DMS79 treated with DMSO at 0.1 percent for 48 hours (cell line): ENCODE results near the gene ANKRD44.

Experiments used
- DNase-seq: peaks from one replicate; lab custom pipeline; 2025; lab: John Stamatoyannopoulos, UW

ANKRD44 gene

DNA sequence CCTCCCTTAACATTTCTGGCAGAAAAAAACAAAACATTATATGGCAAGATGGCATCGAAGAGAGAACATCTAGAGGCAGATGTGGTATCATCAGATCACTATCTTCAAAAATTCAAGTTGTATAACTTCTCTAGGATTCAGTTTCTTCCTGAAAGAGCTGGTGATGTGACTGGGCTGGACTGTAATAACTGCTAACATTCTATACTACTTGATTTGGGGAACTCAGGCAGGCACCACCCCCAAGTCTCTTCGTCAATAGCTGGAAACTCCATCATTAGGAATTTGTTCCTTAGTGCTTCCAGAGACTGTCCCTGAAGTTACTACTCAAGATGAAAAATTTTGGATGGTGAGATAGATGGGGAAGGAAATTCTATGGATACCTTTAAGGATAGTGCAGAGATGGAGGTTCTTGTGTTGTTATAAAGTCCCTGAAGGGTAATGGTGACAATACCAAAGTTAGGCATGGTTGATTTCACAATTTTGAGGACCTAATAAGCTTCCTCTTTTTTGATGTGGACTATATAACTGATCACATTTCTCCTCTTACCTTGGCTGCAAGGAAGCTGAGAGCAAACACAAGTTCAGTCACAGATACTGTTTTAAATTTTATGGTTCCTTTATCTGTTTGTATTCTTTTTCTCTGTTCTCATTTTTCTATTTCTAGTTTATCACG lies 324.9 kb downstream of the ANKRD44 start:
- DNase-seq = no peak

DNA sequence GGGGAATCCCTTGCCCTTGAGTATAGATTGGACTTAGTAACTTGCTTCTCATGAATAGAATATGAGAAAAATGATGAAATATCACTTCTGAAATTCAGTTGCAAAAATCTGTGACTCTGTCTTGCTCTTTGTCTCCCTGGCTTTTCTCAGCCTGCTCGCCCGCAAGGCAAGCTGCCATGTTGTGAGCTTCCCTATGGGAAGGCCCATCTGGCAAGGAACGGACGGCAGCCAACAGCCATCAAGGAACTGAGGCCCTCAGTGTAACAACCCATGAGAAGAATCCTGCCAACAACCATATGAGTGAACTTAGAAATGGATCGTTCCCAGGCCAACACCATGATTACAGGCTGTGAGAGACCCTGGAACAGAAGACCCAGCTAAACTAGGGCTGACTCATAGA lies 325.7 kb downstream of the ANKRD44 start:
- DNase-seq = no peak

DNA sequence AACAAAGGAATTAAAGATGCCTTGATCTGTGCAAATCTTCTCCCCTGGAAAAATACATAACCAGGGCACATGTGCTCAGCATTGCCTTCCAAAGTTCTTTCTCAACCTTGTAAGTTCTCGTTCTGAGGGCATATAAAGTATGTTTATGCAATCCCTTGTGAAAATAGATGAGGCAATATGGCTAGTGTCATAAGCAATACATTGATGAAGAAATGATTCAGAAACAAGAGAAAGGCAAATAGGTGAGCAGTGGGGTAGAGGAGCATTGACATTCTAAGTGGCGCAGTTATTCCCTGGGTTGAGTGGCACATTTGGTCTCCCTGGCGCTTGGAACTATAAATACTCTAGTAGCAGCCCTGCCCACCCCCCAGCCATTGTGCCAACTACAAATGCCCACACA lies 326.6 kb downstream of the ANKRD44 start:
- no peak for DNase-seq

DNA sequence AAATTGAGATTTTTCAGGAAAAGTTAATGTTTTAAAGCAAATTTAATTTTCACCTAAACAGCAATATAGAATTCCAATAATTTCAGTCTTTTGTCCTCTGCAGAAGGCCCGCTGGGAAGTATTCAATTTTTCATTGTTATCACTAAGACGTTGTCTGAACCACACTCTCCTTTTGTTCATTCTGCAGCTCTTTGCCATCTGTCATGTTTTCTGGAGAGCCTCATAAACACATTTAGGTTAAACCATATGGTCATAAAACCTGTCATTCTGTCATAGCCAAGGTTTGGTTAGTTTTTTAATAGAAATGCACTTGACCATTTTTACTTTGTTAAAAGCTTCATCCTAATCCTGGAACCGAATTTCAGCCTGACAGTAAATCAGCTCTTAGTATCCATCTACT lies 330.1 kb downstream of the ANKRD44 start:
- DNase-seq = peak; percentile 37

DNA sequence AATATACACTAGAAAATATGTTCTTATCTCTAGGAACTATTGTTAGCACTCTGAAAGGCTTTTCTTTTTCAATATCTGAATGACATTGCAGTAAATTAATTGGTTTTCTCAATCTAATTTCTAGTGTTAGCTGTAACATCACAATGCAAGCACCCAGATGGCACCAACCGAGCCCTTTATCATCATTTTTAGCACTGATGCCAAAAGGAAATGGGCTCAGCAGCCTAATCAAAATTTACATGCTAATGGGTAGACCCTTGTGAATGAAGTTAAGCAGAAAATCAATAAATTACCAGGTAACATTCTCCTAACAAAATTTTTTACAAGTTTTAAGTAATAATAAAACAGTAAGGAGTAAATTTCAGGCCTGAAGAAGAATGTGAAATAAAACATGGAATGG lies 330.6 kb downstream of the ANKRD44 start:
- no peak for DNase-seq

DNA sequence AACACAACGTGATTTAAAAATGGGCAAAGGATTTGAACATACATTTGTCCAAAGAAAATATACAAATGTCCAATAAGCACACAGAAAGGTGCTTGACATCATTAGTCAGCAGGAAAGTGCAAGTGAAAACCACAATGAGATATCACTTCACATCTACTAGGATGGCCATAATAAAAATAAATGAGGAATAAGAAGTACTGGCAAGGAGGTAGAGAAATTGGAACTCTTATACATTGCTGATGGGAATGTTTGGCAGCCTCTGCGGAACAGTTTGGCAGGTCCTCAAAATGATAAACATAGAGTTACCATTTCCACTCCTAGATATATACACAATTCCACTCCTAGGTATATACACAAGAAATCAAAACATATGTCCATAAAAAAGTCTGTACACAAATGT lies 333.1 kb downstream of the ANKRD44 start:
- no peak for DNase-seq

DNA sequence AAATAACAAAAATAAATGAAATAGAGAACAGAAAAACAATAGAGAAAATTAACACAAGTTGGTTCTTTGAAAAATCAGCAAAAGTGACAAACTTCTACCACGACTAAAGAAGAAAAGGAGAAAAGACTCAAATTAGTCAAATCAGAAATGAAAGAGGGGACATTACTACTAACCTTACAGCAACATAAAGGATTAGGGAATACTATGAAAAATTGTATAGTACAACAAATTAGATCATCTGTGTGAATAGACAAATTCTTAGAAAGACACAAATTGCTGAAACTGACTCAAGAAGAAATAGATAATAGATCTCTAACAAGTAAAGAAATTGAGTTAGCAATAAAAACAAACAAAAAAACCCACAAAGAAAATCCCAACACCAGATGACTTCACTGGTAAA lies 335.6 kb downstream of the ANKRD44 start:
- no peak for DNase-seq

DNA sequence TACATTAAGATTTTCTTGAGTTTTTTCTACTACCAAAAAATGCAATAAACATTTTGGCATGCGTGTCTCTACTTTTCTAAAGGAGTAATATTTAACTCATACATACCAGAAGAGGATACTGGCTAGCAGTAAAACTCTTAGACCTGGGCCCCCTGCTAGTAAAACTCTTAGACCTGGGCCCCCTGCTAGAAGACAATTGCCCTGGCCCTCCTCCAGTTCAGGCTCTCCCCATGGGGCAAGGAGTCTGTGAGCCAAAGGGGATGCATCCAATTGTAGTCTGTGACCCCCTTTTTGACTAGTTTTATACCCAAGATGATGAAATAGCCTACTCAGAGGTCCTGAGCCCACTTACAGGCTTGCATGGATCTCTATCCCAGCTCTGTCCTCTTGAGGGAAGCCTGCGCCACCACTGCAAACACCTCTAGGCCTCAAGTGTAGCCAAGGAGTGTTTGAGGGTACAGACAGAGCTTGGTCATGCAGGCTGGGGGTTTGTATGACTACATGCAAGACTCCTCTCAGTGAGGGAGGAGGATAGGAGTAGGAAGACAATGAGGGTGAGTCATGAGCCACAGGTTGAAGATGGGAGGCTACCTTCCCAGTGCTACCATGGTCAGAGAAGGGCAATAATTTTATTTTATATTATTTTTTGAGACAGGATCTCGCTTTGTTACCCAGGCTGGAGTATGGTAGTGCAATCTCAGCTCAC lies 338.9 kb downstream of the ANKRD44 start:
- no peak for DNase-seq

DNA sequence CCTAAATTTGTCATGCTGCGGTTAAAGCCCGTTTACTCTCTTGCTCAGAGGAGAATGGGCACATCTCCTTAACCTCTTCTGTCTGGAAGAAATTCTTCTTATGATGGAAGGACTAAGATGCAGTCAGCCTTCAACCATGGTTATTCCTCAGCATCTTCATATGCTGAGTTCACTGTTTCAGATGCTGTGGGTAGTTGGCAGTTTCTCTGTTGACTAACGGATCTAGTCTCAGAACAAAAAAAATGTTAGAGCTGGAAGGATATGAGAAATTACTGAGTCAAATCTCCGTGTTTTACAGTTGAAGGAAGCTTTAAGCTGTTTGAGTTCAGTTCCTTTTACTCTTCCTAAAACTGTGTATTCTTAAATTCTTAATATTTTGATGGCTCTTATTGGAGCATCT lies 340.5 kb downstream of the ANKRD44 start:
- DNase-seq = no peak

DNA sequence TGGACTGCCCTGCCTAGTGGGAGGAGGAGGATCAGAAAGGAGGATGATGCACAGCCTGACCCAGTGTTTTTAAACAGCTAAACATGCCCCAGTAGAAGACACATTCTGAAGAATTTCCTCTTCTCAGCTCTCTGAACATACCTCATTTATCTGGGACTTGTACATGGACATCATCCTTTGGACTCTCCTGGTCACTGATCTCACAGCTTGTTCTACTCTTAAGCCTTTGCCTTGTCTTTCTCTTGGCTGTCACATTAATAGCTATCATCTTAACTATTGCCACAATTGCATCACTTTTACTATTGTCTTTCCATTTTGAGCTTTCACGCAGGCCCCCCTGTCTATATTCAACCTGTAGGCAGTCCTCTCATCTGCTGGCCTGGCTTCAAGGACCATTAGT lies 342.1 kb downstream of the ANKRD44 start:
- no peak for DNase-seq

DNA sequence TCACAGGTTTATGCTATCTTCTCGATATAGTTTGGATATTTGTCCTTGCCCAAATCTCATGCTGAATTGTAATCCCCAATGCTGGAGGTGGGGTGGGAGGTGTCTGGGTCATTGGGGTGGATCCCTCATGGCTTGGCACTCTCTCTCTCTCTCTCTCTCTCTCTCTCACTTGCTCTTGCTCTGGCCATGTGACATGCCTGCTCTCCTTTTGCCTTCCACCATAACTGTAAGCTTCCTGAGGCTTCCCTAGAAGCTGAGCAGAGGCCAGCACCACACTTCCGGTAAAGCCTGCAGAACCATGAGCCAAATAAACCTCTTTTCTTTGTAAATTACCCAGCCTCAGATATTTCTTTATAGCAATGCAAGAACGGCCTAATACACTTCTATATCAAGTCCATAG lies 342.8 kb downstream of the ANKRD44 start:
- no peak for DNase-seq

DNA sequence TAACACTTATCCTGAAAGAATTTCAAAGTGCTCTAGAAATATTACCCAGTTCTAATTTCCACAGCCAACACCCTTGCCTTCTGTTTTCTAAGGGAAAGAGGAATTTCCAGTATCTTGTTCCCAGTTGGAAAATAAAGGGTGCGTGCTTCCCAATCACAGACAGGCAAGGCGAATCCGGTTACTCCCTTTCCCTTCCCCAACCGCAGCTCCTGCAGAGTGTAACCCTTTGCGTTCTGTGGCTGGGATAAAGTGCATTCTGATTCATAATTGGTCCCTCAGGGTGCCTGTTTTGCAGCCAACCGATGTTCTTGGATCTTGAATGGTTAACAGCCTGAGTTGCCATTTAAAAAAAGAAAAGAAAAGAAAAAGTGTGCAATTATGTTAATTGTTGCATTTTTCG lies 343.5 kb downstream of the ANKRD44 start:
- no peak for DNase-seq

DNA sequence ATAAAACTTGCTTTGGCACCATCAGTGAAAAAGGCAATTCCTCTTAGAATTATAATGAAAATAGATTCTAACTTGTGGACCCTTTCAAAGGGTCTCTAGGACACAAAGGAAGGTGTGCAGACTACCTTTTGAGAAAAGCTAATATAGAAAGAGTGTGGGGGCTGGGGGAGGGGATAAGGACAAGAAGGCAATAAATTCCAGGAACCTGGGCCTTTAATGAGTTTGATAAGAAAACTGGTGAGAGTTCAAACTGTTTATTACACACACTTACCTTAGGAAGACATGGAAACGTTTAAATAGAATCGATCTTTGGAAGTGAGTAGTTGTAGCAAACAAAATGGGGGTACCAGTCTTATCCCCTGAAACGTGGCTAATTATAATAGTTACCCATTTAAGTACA lies 344.5 kb downstream of the ANKRD44 start:
- no peak for DNase-seq

DNA sequence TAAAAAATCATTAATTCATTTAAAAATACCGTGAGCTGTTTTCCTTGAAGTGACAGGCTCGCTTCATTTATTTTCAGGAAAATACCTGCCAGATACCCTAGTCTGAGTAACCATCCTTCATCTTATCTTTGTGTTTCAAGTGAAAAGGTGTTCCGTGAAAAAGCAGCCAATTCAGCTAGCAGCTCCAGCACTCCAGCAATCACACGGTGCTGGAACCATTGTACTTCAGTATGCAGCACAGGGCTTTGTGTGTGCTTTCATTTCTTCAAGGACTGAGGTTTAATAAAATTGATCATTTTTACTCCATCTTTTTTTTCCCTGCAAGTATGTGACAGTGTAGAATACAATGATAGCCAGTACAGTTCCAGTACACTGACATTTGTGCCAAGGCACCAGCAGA lies 344.9 kb downstream of the ANKRD44 start:
- no peak for DNase-seq

DNA sequence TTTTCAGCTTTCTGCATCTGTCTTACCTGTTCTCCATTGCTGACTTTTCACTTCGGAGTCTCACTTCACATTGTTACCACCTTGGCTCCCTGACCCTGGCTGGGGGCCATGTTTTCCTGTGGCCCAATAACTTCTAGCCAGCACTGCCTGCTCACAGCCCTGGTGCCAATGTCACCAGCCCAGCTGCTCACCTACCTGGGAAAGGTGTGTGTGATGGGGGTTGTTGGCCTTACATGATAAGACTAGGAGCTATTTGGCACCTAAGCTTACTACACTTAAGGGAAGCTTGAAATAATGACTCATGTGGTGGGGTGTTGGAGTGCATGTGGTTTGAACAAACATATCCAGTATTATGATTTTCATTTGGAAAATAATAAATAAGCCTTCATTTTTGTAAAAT lies 346.6 kb downstream of the ANKRD44 start:
- no peak for DNase-seq

DNA sequence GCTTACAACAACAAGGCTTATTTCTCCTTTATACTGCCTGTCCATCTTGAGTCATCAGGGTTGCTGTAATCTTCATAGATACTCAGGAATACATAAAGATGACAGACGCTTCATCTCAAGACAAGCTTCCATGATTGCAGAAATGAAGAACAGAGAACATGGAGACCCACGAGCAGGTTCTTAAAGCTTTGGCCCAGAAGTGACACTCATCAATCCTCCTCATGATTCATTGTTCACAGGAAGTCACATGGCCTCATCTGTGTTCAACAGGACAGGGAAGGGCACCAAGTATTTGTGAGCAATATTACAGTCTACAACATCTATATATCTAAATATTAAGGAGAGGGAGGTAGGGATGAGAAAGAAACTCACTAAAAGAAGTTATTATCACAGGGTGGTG lies 347.5 kb downstream of the ANKRD44 start:
- DNase-seq = no peak

DNA sequence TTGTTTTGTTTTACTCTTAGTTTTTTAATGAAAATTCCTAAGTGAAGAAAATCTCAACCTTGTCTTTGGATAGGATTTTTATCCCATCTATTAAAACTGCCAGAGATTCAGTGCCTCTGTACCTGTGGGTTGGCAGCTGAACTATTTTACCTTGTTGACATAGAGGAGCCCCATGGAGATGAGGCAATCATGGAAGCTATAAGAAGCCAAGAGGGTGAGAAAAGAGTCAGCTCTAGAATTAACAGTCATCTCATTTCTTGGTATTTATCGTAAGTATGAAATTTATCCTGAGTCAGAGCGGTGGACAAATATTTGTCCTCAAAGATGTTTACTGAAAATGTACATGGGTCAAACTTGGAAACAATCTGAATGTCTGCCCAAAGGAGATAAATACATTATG lies 348.3 kb downstream of the ANKRD44 start:
- DNase-seq = no peak

DNA sequence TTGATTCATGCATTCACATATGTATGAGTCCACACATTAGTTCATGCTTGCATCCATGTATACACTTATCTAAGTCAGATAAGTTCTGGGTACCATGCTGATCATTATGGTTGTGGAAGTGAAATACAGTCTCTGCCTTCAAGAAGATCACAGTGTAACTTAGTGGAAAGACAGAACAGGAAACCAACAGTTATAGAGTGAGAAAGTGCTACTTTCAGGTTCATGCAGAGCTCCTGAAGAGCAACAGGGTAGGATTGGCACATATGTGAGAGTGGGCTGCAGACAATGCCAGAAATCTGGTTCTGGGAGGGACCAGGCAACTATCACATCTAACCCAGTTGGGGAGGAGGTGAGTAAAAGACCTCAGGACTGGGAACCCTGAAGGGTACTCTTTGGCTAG lies 348.7 kb downstream of the ANKRD44 start:
- DNase-seq = no peak

DNA sequence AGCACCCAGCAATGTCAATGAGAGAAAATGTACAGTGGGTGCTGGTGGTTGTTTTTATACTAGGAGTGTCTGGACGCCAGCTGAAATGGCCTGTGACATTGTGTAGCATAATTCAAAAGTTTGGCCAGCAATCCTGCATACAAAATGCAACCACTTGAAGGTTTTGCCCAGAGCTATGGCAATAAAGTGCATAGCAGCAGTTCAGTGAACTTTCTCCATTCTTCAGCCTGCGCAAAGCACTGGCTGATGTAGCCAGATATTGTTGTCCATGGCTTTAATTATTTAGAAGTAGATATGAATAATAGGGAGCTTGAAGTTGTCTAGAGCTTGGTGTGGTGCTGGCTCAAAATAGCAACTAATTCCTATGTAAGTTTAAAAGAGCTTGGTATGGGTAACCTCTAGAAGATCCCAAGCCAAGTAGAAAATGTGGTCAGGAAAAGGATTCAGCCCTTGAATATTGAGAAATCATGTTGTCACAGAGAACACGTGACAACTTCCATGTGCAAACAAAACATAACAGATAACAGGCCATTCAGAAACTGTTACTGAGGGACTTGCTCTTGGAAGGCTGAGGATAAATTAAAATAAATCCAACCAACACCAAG lies 350.7 kb downstream of the ANKRD44 start:
- DNase-seq = no peak

DNA sequence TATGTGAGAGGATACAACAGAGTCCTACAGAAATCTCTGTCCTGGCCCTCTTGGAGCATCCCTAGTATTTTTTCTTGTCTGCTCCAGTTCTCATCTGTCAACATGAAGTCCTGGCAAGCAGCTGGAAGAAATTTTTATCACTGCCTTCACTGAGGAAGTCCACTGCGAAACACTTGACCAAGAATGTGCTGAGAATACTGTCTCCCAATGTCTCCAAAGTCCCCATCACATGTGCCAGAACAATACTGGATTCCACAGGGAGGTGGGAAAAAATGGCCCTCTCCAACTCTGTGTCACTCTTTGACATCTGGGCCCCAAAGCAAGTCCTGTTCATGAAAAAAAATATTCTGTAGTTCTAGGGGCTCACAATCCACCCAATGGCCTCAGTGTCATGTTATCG lies 351.3 kb downstream of the ANKRD44 start:
- DNase-seq = no peak

DNA sequence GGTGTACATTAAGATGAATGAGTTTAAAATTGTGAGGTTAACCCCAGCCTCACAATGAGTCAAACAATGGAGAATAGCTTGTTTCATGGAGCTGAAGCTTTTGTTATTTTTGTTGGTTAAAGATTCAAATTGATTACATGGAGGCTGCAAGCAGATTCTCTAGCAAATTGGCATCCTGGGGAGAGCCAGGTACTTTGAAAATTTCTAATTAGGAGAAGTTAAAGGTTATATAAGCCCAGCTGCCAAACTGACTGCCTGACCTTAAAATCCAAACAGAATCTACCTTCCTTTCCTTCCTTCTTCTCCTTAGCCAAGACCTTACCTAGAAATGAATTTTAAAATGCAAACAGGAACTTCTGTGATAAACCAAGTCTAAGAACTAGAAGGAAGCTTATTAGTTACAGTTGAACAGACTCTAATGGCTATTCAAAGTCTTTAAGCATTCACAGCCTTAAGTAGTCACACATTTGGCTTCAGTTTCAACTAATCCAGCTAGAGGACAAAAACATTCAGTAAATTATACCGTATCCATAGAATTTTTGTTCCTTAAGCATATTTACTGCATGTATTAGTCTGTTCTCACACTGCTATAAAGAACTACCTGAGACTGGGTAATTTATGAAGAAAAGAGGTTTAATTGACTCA lies 352.6 kb downstream of the ANKRD44 start:
- DNase-seq = peak; percentile 5

DNA sequence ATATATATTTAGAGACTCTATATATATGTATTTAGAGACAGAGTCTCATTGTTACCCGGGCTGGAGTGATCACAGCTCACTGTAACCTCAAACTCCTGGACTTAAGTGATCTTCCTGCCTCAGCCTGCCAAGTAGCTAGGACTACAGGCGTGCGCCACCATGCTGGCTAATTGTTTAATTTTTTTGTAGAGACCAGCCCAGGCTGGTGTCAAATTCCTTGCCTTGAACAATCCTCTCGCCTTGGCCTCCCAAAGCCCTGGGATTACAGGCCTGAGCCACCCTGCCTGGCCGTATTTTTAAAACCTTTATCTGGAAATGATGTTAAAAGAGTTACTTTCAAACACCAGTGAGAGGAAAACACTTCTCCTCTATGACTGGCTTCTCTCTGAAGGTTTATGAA lies 353.1 kb downstream of the ANKRD44 start:
- DNase-seq = no peak

DNA sequence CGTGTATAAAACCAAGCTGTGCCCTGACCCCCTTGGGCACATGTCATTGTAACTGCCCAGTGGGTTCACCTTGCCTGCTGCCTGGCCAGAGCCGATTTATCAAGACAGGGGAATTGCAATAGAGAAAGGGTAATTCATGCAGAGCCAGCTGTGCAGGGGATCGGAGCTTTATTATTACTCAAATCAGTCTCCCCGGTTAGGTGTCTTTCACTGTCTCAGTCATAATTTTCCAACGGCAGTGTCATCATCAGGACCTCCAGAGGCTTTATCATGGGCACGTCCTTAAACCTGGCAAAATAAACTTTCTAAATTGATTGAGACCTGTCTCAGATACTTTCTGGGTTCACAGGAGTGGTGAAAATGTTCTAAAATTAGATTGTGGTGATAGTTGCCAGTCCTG lies 354.5 kb downstream of the ANKRD44 start:
- DNase-seq = no peak
